Effector memory CD4-positive, alpha-beta T cell (primary cell): ENCODE measurements around the gene KLHL30.

Experiments used
- DNase-seq, 3 donors: peaks; one replicate each; pipeline ENCODE4 v3.0.0-alpha.2; 2020
- H3K27ac ChIP-seq: 2 replicates; pipeline ENCODE4 v1.7.0; 2013; ENCODE audit warnings: mild to moderate bottlenecking, low read length, moderate library complexity; ENCODE audit not compliant: insufficient read depth, poor library complexity, severe bottlenecking
- H3K27me3 ChIP-seq: replicated peaks from 2 replicates; pipeline ENCODE4 v1.7.0; 2013; ENCODE audit warnings: mild to moderate bottlenecking, low read length; ENCODE audit not compliant: insufficient read depth, control insufficient read depth, poor library complexity, severe bottlenecking
- H3K36me3 ChIP-seq: 2 replicates; pipeline ENCODE4 v1.7.0; 2013; ENCODE audit warnings: mild to moderate bottlenecking, low read length, moderate library complexity; ENCODE audit not compliant: control insufficient read depth, insufficient read depth
- H3K4me1 ChIP-seq: 2 replicates; pipeline ENCODE4 v1.7.0; 2013; ENCODE audit warnings: low read length, mild to moderate bottlenecking; ENCODE audit not compliant: control insufficient read depth, insufficient read depth, poor library complexity, severe bottlenecking
- H3K4me3 ChIP-seq: 2 replicates; pipeline ENCODE4 v1.7.0; 2013; ENCODE audit warnings: low read length, low read depth, mild to moderate bottlenecking; ENCODE audit not compliant: insufficient read depth, poor library complexity, severe bottlenecking
- H3K9me3 ChIP-seq: 2 replicates; pipeline ENCODE4 v1.7.0; 2013; ENCODE audit warnings: mild to moderate bottlenecking, low read length, moderate library complexity; ENCODE audit not compliant: control insufficient read depth

KLHL30 gene

GRCh38 chr2:238171575-238172187, 33.2 kb downstream of the KLHL30 start:
- no peaks in the 10 kb centered on the region for H3K27me3 ChIP-seq
- no peaks in the 10 kb centered on the region for H3K9me3 ChIP-seq
- no peaks in the 10 kb centered on the region for H3K4me1 ChIP-seq
- peaks cover 56% of the 10 kb centered on the region for H3K36me3 ChIP-seq
- H3K27ac ChIP-seq = no peak overlapping the region
- no peak for DNase-seq
- no peak overlapping the region for H3K4me3 ChIP-seq

DNA sequence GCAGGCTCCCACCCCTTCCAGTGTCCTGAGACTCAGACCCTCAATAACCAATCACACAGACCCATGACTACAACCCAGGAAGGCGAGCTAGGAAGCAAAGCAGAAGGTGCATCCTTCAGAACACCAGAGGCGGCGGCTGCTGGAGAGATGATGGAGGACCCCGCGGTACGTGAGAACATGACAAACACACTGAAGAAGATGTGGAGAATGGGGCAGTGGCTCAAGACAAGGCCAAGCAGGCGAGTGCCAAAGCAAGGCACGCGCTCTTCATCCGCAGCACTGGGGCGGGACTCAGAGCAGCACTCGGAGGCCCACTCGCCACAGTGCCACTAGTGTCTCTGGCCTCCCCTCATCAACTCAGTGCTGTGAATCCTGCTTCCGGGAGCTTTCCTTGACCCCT, 34.0 kb downstream of the KLHL30 start:
- H3K36me3 ChIP-seq = peaks cover 60% of the 10 kb centered on the region

DNA sequence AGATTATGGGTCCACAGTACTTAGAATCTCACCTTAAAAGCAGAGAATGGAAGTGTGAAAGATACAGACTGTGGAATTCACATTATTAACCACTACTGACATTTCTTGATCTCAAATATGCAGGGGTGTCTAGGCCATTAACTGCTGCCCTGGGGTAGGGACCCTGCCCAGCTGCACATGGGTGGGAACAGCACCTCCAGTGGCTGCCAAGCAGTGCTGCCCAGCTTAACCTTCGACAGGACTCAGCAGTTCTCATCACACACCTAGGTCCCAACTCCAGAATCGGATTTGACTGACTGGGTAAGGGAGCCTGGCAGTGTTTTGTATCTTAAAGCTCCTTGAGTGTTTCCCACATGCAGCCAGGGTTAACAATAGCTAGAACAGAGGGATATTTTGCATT, 35.2 kb downstream of the KLHL30 start:
- H3K4me1 ChIP-seq = no peaks in the 10 kb centered on the region
- peaks cover 67% of the 10 kb centered on the region for H3K36me3 ChIP-seq
- no peak overlapping the region for H3K4me3 ChIP-seq
- H3K9me3 ChIP-seq = no peaks in the 10 kb centered on the region
- H3K27me3 ChIP-seq = no peaks in the 10 kb centered on the region
- DNase-seq = no peak
- H3K27ac ChIP-seq = no peak overlapping the region

More for the DNA sequence above, 34.0 kb downstream of the KLHL30 start:
- Histone ChIP-seq H3K4me3 (no peak overlapping the region), H3K27ac (no peak overlapping the region), H3K27me3 (no peaks in the 10 kb centered on the region), H3K4me1 (no peaks in the 10 kb centered on the region), H3K9me3 (no peaks in the 10 kb centered on the region)
- DNase-seq = no peak

- H3K4me1 ChIP-seq = no peaks in the 10 kb centered on the region
- H3K36me3 ChIP-seq = peaks cover 69% of the 10 kb centered on the region
- no peaks in the 10 kb centered on the region for H3K27me3 ChIP-seq
- H3K9me3 ChIP-seq = no peaks in the 10 kb centered on the region
- H3K4me3 ChIP-seq = no peak overlapping the region
- DNase-seq = no peak
- no peak overlapping the region for H3K27ac ChIP-seq
Measured at GRCh38 chr2:238174291-238174690, 35.8 kb downstream of the KLHL30 start.

DNA sequence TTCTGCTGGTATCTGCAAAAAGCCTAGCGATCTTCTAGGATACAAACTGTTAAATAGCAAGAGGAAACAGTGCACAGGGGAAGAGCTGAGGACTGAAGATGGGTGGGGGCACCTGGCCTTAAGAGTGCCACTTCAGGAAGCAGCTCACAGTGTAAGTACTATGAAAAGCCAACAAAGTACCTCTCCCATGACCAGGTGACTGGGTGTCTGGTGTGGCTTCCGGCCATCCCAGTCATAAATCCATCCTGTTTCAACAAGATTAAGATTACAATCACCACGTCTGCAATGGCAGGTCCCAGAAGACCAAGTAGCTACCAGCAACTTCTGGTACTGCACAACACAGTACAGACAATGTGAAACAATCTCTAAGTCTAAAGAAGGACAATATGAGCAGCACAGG, 36.2 kb downstream of the KLHL30 start:
- no peaks in the 10 kb centered on the region for H3K9me3 ChIP-seq
- no peak overlapping the region for H3K4me3 ChIP-seq
- no peak overlapping the region for H3K27ac ChIP-seq
- no peaks in the 10 kb centered on the region for H3K4me1 ChIP-seq
- no peak for DNase-seq
- no peaks in the 10 kb centered on the region for H3K27me3 ChIP-seq
- peaks cover 70% of the 10 kb centered on the region for H3K36me3 ChIP-seq

GRCh38 chr2:238176613-238177012, 38.1 kb downstream of the KLHL30 start:
- Histone ChIP-seq H3K4me3 (no peak overlapping the region), H3K9me3 (no peaks in the 10 kb centered on the region), H3K27me3 (no peaks in the 10 kb centered on the region), H3K36me3 (peaks cover 76% of the 10 kb centered on the region), H3K4me1 (no peaks in the 10 kb centered on the region), H3K27ac (no peak overlapping the region)
- DNase-seq = no peak

DNA sequence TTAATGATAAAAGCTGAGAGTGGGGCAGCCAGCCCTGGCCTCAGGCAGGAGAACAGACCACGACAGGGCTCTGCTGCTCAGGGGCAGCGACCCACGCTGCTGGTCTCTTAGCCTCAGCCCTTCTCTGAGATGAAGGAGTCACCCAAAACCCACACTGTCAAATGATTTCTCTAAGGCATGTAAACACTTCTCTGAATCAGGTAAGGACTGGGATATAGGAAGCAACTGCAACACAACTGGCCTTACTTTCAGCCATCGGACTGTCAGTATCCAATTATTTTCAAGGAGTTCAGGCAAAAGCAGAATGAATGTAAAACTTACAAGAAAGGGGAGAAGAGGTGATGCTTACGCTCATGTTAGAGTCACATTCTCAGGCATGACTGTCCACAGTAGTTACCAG, 42.1 kb downstream of the KLHL30 start:
- Histone ChIP-seq H3K36me3 (peaks cover 81% of the 10 kb centered on the region), H3K27ac (no peak overlapping the region), H3K9me3 (no peaks in the 10 kb centered on the region), H3K4me1 (no peaks in the 10 kb centered on the region), H3K4me3 (no peak overlapping the region), H3K27me3 (no peaks in the 10 kb centered on the region)
- no peak for DNase-seq

GRCh38 chr2:238182362-238182761, 43.9 kb downstream of the KLHL30 start:
- H3K9me3 ChIP-seq = no peaks in the 10 kb centered on the region
- H3K36me3 ChIP-seq = peaks cover 89% of the 10 kb centered on the region
- no peak for DNase-seq
- no peaks in the 10 kb centered on the region for H3K27me3 ChIP-seq
- no peaks in the 10 kb centered on the region for H3K4me1 ChIP-seq
- H3K27ac ChIP-seq = no peak overlapping the region
- no peak overlapping the region for H3K4me3 ChIP-seq

DNA sequence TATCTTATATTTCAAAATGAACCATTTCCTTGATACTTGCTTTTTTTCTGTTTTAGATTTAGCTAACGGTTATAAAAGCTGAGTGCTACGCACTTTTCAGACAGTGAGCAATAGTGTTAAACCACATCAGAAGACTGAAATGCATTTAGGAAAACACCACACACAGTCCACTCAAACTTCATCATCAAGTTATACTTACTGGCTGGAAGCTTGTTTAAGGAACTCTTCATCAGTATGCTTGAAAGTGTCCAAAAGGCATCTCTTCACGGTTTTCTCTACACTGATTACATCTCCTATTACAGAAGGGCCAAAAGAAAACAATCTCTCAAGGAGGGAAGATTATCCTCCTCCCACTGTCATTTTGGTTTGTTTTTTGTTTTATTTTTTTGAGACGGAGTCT, 45.4 kb downstream of the KLHL30 start:
- Histone ChIP-seq H3K4me1 (no peaks in the 10 kb centered on the region), H3K36me3 (peaks cover 94% of the 10 kb centered on the region), H3K9me3 (no peaks in the 10 kb centered on the region), H3K27me3 (no peaks in the 10 kb centered on the region), H3K27ac (no peak overlapping the region), H3K4me3 (no peak overlapping the region)
- DNase-seq = no peak

GRCh38 chr2:238187618-238188548, 49.4 kb downstream of the KLHL30 start:
- Histone ChIP-seq H3K9me3 (no peaks in the 10 kb centered on the region), H3K36me3 (peaks cover 82% of the 10 kb centered on the region), H3K27me3 (no peaks in the 10 kb centered on the region), H3K4me1 (no peaks in the 10 kb centered on the region), H3K27ac (no peak overlapping the region), H3K4me3 (no peak overlapping the region)
- no peak for DNase-seq
